Uterus (tissue), 2 donors: Measurements from ENCODE around the gene CCDC127.

Experiments used
- CTCF ChIP-seq, 4 experiments: fragments of 200-600 bp in 2 of 4; fragments of 450-650 bp in 2 of 4; sonication (generic) in 2 of 4; IDR thresholded peaks; one replicate each; pipeline ENCODE4 v1.5.1; 2016 to 2019; ENCODE audit warnings: antibody characterized with exemption in 4 of 4, mild to moderate bottlenecking in 2 of 4, moderate library complexity in 1 of 4
- POLR2A ChIP-seq, 2 donors: fragments of 450-650 bp; IDR thresholded peaks; one replicate each; pipeline ENCODE4 v1.6.1; 2016; ENCODE audit warnings: antibody characterized with exemption in 2 of 2, mild to moderate bottlenecking in 1 of 2, moderate library complexity in 1 of 2

GRCh38 chr5:180286-180918 lies 37.6 kb downstream of the CCDC127 start:
- TF ChIP-seq CTCF (IDR thresholded peaks at IDR 0.05) (no peak), POLR2A (IDR thresholded peaks at IDR 0.05) (no peak)
